GM23338 (cell line): ENCODE data around the gene SVIP. TPM values are rescaled to one million over a fixed set of nuclear protein-coding genes. Genes with fewer than 3 reads are reported as not detected.

Experiments used
- ATAC-seq: fragments of 200-7000 bp; cut with Tn5 transposase; 3 replicates; pipeline ENCODE4 v1.9.1; 2020
- DNase-seq: peaks from one replicate; pipeline ENCODE4 v3.0.0-alpha.2; 2015; ENCODE audit warnings: low spot score
- H2AFZ ChIP-seq: fragments of 200-600 bp; sonication (generic); 2 replicates; pipeline ENCODE4 v1.8.0; 2016; ENCODE audit warnings: antibody characterized with exemption, mild to moderate bottlenecking, moderate library complexity
- H3F3A ChIP-seq: fragments of 200-600 bp; sonication (generic); replicated peaks from 2 replicates; pipeline ENCODE4 v1.8.0; 2017; ENCODE audit warnings: antibody characterized with exemption, mixed run types, low read depth
- H3K27ac ChIP-seq: fragments of 200-600 bp; sonication (generic); 2 replicates; pipeline ENCODE4 v1.6.1; 2016; ENCODE audit warnings: low read depth
- H3K27me3 ChIP-seq: fragments of 200-600 bp; sonication (generic); 2 replicates; pipeline ENCODE4 v1.8.0; 2016; ENCODE audit warnings: mild to moderate bottlenecking, mixed run types, moderate library complexity; ENCODE audit not compliant: insufficient read depth
- H3K36me3 ChIP-seq: fragments of 200-600 bp; sonication (generic); 2 replicates; pipeline ENCODE4 v1.8.0; 2016; ENCODE audit warnings: mild to moderate bottlenecking; ENCODE audit not compliant: insufficient read depth
- H3K4me1 ChIP-seq: fragments of 200-600 bp; sonication (generic); 2 replicates; pipeline ENCODE4 v1.8.0; 2016; ENCODE audit warnings: mild to moderate bottlenecking, moderate library complexity; ENCODE audit not compliant: insufficient read depth
- H3K4me2 ChIP-seq: fragments of 200-600 bp; sonication (generic); 2 replicates; pipeline ENCODE4 v1.7.1; 2017; ENCODE audit warnings: mixed run types
- H3K4me3 ChIP-seq: fragments of 200-600 bp; sonication (generic); 2 replicates; pipeline ENCODE4 v1.6.1; 2016; ENCODE audit warnings: mixed run types
- H3K79me2 ChIP-seq: fragments of 200-600 bp; sonication (generic); replicated peaks from 2 replicates; pipeline ENCODE4 v1.8.0; 2017; ENCODE audit warnings: mild to moderate bottlenecking; ENCODE audit not compliant: insufficient read depth
- H3K9me2 ChIP-seq: fragments of 200-600 bp; sonication (generic); 2 replicates; pipeline ENCODE4 v1.8.0; 2017; ENCODE audit not compliant: insufficient read depth
- H4K20me1 ChIP-seq: fragments of 200-600 bp; sonication (generic); replicated peaks from 2 replicates; pipeline ENCODE4 v1.8.0; 2017; ENCODE audit warnings: mild to moderate bottlenecking; ENCODE audit not compliant: insufficient read depth
- H3K27ac Mint-ChIP-seq: 2 replicates; pipeline ENCODE4 v1.8.0; 2020; ENCODE audit warnings: inconsistent platforms, mild to moderate bottlenecking, moderate library complexity, mixed read lengths
- H3K27me3 Mint-ChIP-seq: 3 replicates; pipeline ENCODE4 v1.8.0; 2022; ENCODE audit warnings: low read depth, mild to moderate bottlenecking, moderate library complexity, mixed read lengths, inconsistent platforms; ENCODE audit not compliant: insufficient read depth, poor library complexity
- H3K36me3 Mint-ChIP-seq: 3 replicates; pipeline ENCODE4 v1.8.0; 2021; ENCODE audit warnings: low read depth, mild to moderate bottlenecking, inconsistent platforms, moderate library complexity, mixed read lengths
- H3K4me1 Mint-ChIP-seq: 3 replicates; pipeline ENCODE4 v1.8.0; 2020; ENCODE audit warnings: mild to moderate bottlenecking, inconsistent platforms, mixed read lengths
- H3K4me3 Mint-ChIP-seq: 3 replicates; pipeline ENCODE4 v1.8.0; 2021; ENCODE audit warnings: moderate library complexity, mild to moderate bottlenecking, inconsistent platforms, mixed read lengths
- H3K9me3 Mint-ChIP-seq: 3 replicates; pipeline ENCODE4 v1.8.0; 2020; ENCODE audit warnings: moderate library complexity, mild to moderate bottlenecking, inconsistent platforms, mixed read lengths
- CREB1 ChIP-seq: fragments of 250-450 bp; sonication (Bioruptor Pico); IDR thresholded peaks from 2 replicates; pipeline ENCODE4 v1.5.0; 2020; ENCODE audit warnings: low read depth, mild to moderate bottlenecking, moderate library complexity
- EZH2 ChIP-seq: fragments of 200-600 bp; sonication (generic); IDR thresholded peaks from one replicate; pipeline ENCODE4 v1.8.0; 2017; ENCODE audit warnings: antibody characterized with exemption, mild to moderate bottlenecking, low read depth; ENCODE audit not compliant: unreplicated experiment
- EZH2phosphoT487 ChIP-seq: fragments of 200-600 bp; sonication (generic); IDR thresholded peaks from one replicate; pipeline ENCODE4 v1.8.1; 2018; ENCODE audit warnings: antibody characterized with exemption; ENCODE audit not compliant: unreplicated experiment
- POLR2AphosphoS5 ChIP-seq: IDR thresholded peaks from 2 replicates; pipeline ENCODE4 v1.6.1; 2016; ENCODE audit warnings: antibody characterized with exemption, low read depth
- STAT1 ChIP-seq: IDR thresholded peaks from one replicate; pipeline ENCODE4 v1.6.1; 2016; ENCODE audit warnings: antibody characterized with exemption; ENCODE audit not compliant: unreplicated experiment
- ZNF331 ChIP-seq: fragments of 250-450 bp; sonication (Bioruptor Pico); IDR thresholded peaks from 2 replicates; pipeline ENCODE4 v1.5.0; 2020; ENCODE audit warnings: low read depth, mild to moderate bottlenecking, moderate library complexity
- polyA plus RNA-seq: library from polyadenylated mRNA; unstranded; fragments of >200 nt; fragmentation: Nextera tagmentation; extraction: Ambion mirVana; gene quantifications from 2 replicates; pipeline ENCODE4 v1.2.1, GENCODE V29; 2016
- total RNA-seq: library from RNA; depleted of rRNA; stranded (reverse); fragments of >200 nt; shearing (Covaris generic); gene quantifications from 2 replicates; pipeline ENCODE4 v1.2.3, GENCODE V29; 2014
- TF ChIP-seq, protein P1 (sequence below): fragments of 250-450 bp; sonication (Bioruptor Pico); IDR thresholded peaks from 2 replicates; pipeline ENCODE4 v1.5.0; 2020; ENCODE audit warnings: mild to moderate bottlenecking, moderate library complexity

SVIP gene
- total and polyA plus RNA-seq, 2 experiments from 2014 or later, result 4.1 to 13.5 TPM

DNA sequence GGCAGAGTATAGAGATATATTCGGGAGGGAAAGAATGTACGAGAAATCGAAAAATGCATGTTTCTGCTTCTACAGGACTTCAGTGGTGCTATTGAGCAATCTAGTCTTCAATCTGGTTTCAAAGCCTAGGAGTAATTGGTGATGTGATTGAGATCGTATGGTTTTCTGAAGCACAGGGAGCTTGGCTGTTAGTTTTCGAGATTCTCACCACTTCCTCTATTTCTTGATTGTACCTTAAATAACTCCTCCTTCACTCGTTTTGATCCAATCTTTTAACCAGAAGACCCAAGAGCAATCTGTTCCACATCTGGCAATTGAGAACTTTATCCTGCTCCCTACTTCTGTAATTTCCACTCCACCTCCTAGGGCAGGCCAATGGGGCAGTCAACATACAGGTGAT lies 30.2 kb upstream of the SVIP start (continued):
- TF ChIP-seq, protein P1, sequence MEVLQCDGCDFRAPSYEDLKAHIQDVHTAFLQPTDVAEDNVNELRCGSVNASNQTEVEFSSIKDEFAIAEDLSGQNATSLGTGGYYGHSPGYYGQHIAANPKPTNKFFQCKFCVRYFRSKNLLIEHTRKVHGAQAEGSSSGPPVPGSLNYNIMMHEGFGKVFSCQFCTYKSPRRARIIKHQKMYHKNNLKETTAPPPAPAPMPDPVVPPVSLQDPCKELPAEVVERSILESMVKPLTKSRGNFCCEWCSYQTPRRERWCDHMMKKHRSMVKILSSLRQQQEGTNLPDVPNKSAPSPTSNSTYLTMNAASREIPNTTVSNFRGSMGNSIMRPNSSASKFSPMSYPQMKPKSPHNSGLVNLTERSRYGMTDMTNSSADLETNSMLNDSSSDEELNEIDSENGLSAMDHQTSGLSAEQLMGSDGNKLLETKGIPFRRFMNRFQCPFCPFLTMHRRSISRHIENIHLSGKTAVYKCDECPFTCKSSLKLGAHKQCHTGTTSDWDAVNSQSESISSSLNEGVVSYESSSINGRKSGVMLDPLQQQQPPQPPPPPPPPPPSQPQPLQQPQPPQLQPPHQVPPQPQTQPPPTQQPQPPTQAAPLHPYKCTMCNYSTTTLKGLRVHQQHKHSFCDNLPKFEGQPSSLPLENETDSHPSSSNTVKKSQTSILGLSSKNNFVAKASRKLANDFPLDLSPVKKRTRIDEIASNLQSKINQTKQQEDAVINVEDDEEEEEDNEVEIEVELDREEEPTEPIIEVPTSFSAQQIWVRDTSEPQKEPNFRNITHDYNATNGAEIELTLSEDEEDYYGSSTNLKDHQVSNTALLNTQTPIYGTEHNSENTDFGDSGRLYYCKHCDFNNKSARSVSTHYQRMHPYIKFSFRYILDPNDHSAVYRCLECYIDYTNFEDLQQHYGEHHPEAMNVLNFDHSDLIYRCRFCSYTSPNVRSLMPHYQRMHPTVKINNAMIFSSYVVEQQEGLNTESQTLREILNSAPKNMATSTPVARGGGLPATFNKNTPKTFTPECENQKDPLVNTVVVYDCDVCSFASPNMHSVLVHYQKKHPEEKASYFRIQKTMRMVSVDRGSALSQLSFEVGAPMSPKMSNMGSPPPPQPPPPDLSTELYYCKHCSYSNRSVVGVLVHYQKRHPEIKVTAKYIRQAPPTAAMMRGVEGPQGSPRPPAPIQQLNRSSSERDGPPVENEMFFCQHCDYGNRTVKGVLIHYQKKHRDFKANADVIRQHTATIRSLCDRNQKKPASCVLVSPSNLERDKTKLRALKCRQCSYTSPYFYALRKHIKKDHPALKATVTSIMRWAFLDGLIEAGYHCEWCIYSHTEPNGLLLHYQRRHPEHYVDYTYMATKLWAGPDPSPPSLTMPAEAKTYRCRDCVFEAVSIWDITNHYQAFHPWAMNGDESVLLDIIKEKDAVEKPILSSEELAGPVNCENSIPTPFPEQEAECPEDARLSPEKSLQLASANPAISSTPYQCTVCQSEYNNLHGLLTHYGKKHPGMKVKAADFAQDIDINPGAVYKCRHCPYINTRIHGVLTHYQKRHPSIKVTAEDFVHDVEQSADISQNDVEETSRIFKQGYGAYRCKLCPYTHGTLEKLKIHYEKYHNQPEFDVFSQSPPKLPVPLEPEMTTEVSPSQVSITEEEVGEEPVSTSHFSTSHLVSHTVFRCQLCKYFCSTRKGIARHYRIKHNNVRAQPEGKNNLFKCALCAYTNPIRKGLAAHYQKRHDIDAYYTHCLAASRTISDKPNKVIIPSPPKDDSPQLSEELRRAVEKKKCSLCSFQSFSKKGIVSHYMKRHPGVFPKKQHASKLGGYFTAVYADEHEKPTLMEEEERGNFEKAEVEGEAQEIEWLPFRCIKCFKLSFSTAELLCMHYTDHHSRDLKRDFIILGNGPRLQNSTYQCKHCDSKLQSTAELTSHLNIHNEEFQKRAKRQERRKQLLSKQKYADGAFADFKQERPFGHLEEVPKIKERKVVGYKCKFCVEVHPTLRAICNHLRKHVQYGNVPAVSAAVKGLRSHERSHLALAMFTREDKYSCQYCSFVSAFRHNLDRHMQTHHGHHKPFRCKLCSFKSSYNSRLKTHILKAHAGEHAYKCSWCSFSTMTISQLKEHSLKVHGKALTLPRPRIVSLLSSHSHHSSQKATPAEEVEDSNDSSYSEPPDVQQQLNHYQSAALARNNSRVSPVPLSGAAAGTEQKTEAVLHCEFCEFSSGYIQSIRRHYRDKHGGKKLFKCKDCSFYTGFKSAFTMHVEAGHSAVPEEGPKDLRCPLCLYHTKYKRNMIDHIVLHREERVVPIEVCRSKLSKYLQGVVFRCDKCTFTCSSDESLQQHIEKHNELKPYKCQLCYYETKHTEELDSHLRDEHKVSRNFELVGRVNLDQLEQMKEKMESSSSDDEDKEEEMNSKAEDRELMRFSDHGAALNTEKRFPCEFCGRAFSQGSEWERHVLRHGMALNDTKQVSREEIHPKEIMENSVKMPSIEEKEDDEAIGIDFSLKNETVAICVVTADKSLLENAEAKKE (CRISPR knock-in tag), result no peak
- TF ChIP-seq STAT1 (no peak), ZNF331 (CRISPR knock-in tag) (no peak), CREB1 (CRISPR knock-in tag) (no peak), POLR2AphosphoS5 (no peak), EZH2 (no peak)

DNA sequence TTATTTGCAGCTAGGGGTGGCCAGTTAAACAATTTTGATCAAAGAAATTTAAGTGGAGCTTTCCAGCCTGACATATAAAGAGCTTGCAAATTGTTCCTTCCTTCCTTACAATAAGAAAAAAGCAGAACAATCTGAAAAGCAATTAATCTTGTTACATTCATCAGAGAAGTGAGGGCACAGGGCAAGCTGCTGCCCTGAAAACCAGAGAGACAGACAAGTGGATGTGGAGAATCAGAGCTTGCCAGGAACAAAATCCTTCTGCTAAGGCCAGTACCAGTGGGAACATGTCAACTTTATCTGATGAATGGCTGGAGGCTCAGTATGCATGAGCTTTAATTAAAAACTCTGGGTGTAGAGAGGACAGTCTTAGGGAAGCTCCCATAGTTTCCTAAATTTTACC lies 21.9 kb upstream of the SVIP start:
- Mint-ChIP-seq H3K27ac (no peak overlapping the region), H3K27me3 (no peaks in the 10 kb centered on the region), H3K9me3 (peaks cover 11% of the 10 kb centered on the region; the same call in 2 of the 3 replicates), H3K36me3 (0 out of 3 replicates have a peak, but pooled peaks cover 7% of the 10 kb centered on the region), H3K4me1 (no peaks in the 10 kb centered on the region), H3K4me3 (no peak overlapping the region)
- Histone ChIP-seq H4K20me1 (no peaks in the 10 kb centered on the region), H3K27me3 (no peaks in the 10 kb centered on the region), H3K36me3 (no peaks in the 10 kb centered on the region), H3F3A (no peaks in the 10 kb centered on the region), H3K9me2 (no peaks in the 10 kb centered on the region), H3K4me2 (no peak overlapping the region), H3K79me2 (no peaks in the 10 kb centered on the region), H2AFZ (no peak overlapping the region), H3K4me1 (no peaks in the 10 kb centered on the region), H3K27ac (no peak overlapping the region), H3K4me3 (no peak overlapping the region)
- TF ChIP-seq POLR2AphosphoS5 (no peak), EZH2phosphoT487 (no peak), EZH2 (no peak)
- DNase-seq, result no peak
- no peak for ATAC-seq
